Stomach (tissue), 9 donors: ENCODE data around the gene WNT2B. TPM values are rescaled to one million over a fixed set of nuclear protein-coding genes. Genes with fewer than 3 reads are reported as not detected.

Source experiments
- DNase-seq, 2 donors: peaks; one replicate each; pipeline versions ENCODE4 v3.0.0 to v3.0.0-alpha.2; 2013 to 2019
- H3K27ac ChIP-seq, 5 donors: fragments of 200-600 bp in 4 of 5; sonication (generic) in 4 of 5; one replicate each; pipeline ENCODE4 v1.5.1; 2013 to 2019; ENCODE audit warnings: mild to moderate bottlenecking in 1 of 5, moderate library complexity in 1 of 5
- H3K27me3 ChIP-seq, 3 donors: fragments of 200-600 bp; sonication (generic); one replicate each; pipeline ENCODE4 v1.5.1; 2017 to 2019; ENCODE audit warnings: mixed run types in 1 of 3
- H3K36me3 ChIP-seq, 4 donors: fragments of 200-600 bp; sonication (generic); 1 replicate in 3 of 4; 2 replicates in 1 of 4; pipeline ENCODE4 v1.5.1; 2016 to 2019
- H3K4me1 ChIP-seq, 4 donors: fragments of 200-600 bp; sonication (generic); one replicate each; pipeline ENCODE4 v1.5.1; 2016 to 2019
- H3K4me3 ChIP-seq, 4 donors: fragments of 200-600 bp; sonication (generic) in 3 of 4; one replicate each; pipeline ENCODE4 v1.5.1; 2016 to 2019; ENCODE audit warnings: mild to moderate bottlenecking in 1 of 4
- H3K9me3 ChIP-seq, 4 donors: fragments of 200-600 bp; sonication (generic); one replicate each; pipeline ENCODE4 v1.5.1; 2016 to 2019
- CTCF ChIP-seq, 7 experiments: fragments of 450-650 bp in 4 of 7; fragments of 200-600 bp in 3 of 7; sonication (generic) in 3 of 7; IDR thresholded peaks; one replicate each; pipeline ENCODE4 v1.5.1; 2016 to 2019; ENCODE audit warnings: antibody characterized with exemption in 7 of 7, control low read depth in 2 of 7, mild to moderate bottlenecking in 1 of 7
- EP300 ChIP-seq: sonication (generic); formaldehyde crosslinking; IDR thresholded peaks from one replicate; pipeline ENCODE4 v1.6.1; 2017; ENCODE audit warnings: antibody characterized with exemption
- POLR2A ChIP-seq, 4 donors: fragments of 450-650 bp; IDR thresholded peaks; one replicate each; pipeline ENCODE4 v1.6.1; 2016; ENCODE audit warnings: antibody characterized with exemption in 4 of 4, control low read depth in 2 of 4, mild to moderate bottlenecking in 1 of 4, moderate library complexity in 1 of 4
- POLR2AphosphoS5 ChIP-seq, 3 donors: sonication (generic); formaldehyde crosslinking; IDR thresholded peaks; one replicate each; pipeline ENCODE4 v1.6.1; 2016; ENCODE audit warnings: antibody characterized with exemption in 3 of 3
- WGBS, 5 donors: extraction: QIAGEN DNeasy Blood & Tissue Kit in 3 of 5; methylation state at CpG; one replicate each; pipeline versions ENCODE4 v1.1.5 to v1.1.7; 2013 to 2018; 5-methylcytosine and 5-hydroxymethylcytosine counted together
- intact Hi-C: fragments of 100-400 bp; cut with DNase I; formaldehyde crosslinking; loops from one replicate; pipeline ENCODE4 v1.15.1; 2023; ENCODE audit warnings: low total_unique reads
- polyA plus RNA-seq, 3 donors: library from polyadenylated mRNA; stranded (reverse); fragments of 200-250 nt; gene quantifications; one replicate each; pipeline ENCODE4 v1.2.3, GENCODE V29; 2013
- total RNA-seq, 5 donors: library from RNA; depleted of rRNA; stranded (reverse); fragments of >200 nt; gene quantifications; one replicate each; pipeline versions ENCODE4 v1.1.0 to v1.2.3, GENCODE V29; 2014 to 2016
- donor health status: healthy with polysubstance abuse.
- donor health status: Bipolar disorder and iron deficiency.
- donor health status: healthy.

Gene WNT2B
- total and polyA plus RNA-seq, 8 donors = 1.7 to 19.5 (median 2.7) TPM; not detected in 1

DNA sequence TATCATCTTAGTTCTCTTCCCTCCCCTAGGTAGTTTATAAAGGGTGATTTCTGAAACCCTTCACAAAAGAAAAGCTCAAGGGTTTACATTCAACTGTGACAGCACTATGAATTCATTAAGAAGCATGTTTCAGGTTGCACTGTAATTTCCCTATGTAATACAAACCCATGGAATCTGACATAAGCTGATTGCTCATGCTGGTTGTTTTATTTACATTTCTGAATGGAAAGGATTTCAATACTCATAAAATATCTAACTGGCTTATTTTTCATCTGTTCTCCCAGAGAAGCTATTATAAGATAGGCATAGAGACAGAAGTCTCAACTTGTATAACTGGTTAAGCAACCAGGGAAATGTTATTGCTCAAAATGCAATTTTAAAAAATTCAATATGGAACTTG is 20.5 kb downstream of the WNT2B start:
- no peak for DNase-seq
- H3K36me3 ChIP-seq = peaks cover 0 to 70% (median 52%) of the 10 kb centered on the region in 4 donors
- H3K9me3 ChIP-seq = no peaks in the 10 kb centered on the region
- peaks cover 0 to 5% (median 0%) of the 10 kb centered on the region in 4 donors for H3K4me1 ChIP-seq
- intact Hi-C loops = no loop called here
- no peak overlapping the region for H3K4me3 ChIP-seq
- TF ChIP-seq POLR2AphosphoS5 (IDR thresholded peaks at IDR 0.05) (no peak), CTCF (IDR thresholded peaks at IDR 0.05) (no peak), EP300 (no peak), POLR2A (IDR thresholded peaks at IDR 0.05) (no peak)
- H3K27me3 ChIP-seq = no peaks in the 10 kb centered on the region
- H3K27ac ChIP-seq = no peak overlapping the region

DNA sequence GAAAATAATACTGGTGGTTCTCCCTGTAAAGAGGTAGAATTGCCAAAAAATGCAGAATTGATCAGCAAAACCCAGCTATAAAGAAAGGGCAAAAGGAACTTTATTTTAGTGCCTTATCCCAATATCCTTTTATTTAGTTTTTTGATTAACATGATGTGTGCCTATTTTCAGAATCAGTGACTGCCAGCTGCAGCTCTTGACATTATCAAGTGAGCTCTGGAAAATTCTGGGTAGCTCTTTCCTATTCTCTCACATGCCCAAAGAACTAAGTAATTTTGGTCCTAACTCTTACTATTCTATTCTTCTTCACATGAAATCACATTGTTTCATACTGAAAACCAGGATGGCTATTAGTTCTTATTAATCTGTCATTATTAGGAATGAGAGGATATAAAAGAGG is 22.1 kb downstream of the WNT2B start:
- H3K4me3 ChIP-seq = no peak overlapping the region
- H3K27ac ChIP-seq = no peak overlapping the region
- no peaks in the 10 kb centered on the region for H3K4me1 ChIP-seq
- TF ChIP-seq POLR2AphosphoS5 (IDR thresholded peaks at IDR 0.05) (no peak), EP300 (no peak), CTCF (IDR thresholded peaks at IDR 0.05) (no peak), POLR2A (IDR thresholded peaks at IDR 0.05) (no peak)
- no peak for DNase-seq
- no peaks in the 10 kb centered on the region for H3K9me3 ChIP-seq
- peaks cover 0 to 61% (median 43%) of the 10 kb centered on the region in 4 donors for H3K36me3 ChIP-seq
- no peaks in the 10 kb centered on the region for H3K27me3 ChIP-seq
- intact Hi-C loops = no loop called here

DNA sequence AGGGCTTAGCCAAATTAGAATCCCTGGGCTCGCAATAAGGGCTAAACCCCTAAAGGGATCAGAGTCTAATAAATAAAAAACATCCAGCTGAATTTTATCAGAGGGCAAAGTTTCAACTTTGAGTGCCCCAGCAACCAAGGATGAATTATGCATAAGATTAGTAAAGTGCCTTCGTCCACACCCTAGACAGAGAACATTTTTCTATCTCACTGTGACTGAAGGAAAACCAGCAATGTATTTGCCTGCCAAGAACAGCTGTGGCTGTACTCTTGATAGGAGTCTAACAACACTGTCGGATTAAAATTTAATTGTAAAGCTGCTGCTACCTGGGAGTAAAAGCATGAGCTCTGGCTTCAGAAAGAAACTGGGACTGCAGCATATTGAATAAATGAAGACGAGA is 23.3 kb downstream of the WNT2B start:
- Histone ChIP-seq H3K27me3 (no peaks in the 10 kb centered on the region), H3K9me3 (no peaks in the 10 kb centered on the region), H3K4me3 (no peak overlapping the region), H3K4me1 (no peaks in the 10 kb centered on the region), H3K36me3 (peaks cover 0 to 53% (median 32%) of the 10 kb centered on the region in 4 donors), H3K27ac (no peak overlapping the region)
- 81 to 96% (median 89%) methylated on average over 4 of the region's 4 CpGs for WGBS, 5 donors
- intact Hi-C loops = no loop called here
- TF ChIP-seq EP300 (no peak), CTCF (IDR thresholded peaks at IDR 0.05) (no peak), POLR2AphosphoS5 (IDR thresholded peaks at IDR 0.05) (no peak), POLR2A (IDR thresholded peaks at IDR 0.05) (no peak)
- DNase-seq = no peak

DNA sequence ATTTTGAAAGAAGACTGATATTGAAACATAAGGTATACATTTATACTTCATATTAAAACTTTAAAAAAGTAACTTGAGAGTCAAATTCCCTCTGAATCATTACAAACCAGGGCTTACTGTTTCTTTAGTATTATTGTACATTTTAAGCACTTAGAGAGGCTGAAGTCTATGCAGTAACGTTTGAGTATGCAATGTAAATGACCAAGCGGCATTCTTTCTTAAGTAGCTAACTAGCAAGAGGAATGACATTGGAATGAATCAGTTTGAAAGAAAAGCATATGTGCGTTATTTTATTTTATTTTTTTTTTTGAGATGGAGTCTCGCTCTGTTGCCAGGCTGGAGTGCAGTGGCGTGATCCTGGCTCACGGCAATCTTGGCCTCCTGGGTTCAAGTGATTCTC is 24.3 kb downstream of the WNT2B start:
- Histone ChIP-seq H3K4me1 (no peaks in the 10 kb centered on the region), H3K27me3 (no peaks in the 10 kb centered on the region), H3K9me3 (no peaks in the 10 kb centered on the region), H3K27ac (no peak overlapping the region), H3K36me3 (peaks cover 0 to 52% (median 24%) of the 10 kb centered on the region in 4 donors), H3K4me3 (no peak overlapping the region)
- no peak for TF ChIP-seq POLR2AphosphoS5 (IDR thresholded peaks at IDR 0.05)
- TF ChIP-seq EP300 = no peak
- no peak for TF ChIP-seq POLR2A (IDR thresholded peaks at IDR 0.05)
- no peak for TF ChIP-seq CTCF (IDR thresholded peaks at IDR 0.05)
- no peak for DNase-seq
- intact Hi-C loops = no loop called here
- WGBS, 5 donors = 92 to 96% (median 93%) methylated on average over 6 of the region's 6 CpGs
